NOMO-1 treated with DMSO at 0.1 percent for 48 hours (cell line): ENCODE measurements around the gene HBE1.
"Not testable (repeated sequence)": the region's sequence is repeated elsewhere in the genome, so short reads cannot be mapped to it uniquely, and the experiment has no call there.

Source experiments
- DNase-seq: peaks from one replicate; lab custom pipeline; 2025; ENCODE audit not compliant: unreplicated experiment; lab: John Stamatoyannopoulos, UW

The HBE1 gene

DNA sequence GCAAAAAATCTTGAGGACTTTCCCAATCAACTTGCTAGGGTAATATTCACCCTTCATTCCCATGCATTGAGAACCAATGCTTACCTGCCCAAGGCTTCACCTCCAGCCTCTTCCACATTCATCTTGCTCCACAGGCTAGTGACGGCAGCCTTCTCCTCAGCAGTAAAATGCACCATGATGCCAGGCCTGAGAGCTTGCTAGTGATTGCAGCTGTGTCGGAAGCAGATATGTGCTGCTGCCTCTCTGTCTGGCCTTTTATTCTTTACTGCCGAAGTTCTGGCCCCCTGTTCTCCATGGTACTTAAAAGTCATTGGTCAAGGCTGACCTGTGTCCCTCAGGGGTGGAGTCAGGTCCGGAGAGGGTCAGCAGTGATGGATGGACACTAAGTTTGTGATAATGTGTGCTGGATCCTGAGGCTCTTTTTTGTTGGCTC, at the start of gene HBE1:
HBE1 (minus strand) TSS at position 231 of the 433 bp plus-strand sequence; CDS start at position 176, 55 bp downstream.
- DNase-seq, result no peak

DNA sequence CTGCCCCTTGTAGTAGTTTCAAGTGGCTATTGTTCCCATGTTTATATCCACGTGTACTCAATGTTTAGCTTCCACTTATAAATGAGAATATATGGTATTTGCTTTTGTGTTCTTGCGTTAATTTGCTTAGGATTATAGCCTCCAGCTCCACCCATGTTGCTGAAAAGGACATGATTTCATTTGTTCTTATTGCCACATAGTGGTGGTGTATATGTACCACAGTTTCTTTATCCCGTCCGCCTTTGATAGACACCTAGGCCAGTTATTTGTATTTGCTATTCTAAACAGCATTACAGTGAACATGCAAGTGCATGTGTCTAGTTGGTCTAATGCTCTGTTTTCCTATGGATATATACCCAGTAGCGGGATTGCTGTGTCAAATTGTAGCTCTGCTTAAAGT, 47.5 kb upstream of the HBE1 start:
- DNase-seq, result no peak

DNA sequence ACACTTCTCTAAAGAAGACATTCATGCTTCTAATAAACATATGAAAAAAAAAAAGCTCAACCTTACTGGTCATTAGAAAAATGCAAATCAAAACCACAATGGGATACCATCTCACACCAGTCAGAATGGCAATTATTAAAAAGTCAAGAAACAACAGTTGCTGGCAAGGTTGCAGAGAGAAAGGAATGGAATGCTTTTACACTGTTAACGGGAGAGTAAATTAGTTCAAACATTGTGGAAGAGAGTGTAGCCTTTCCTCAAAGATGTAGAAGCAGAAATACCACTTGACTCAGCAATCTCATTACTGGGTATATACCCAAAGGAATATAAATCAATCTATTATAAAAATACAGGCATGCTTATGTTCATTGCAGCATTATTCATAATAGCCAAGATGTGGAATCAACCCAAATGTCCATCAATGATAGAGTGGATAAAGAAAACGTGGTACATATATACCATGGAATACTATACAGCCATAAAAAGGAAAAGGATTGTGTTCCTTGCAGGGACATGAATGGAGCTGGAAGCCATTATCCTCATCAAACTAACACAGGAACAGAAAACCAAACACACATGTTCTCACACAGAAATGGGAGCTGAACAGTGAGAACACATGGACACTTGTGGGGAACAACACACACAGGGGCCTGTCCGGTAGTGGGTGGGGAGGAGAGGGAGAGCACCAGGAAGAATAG, 43.7 kb upstream of the HBE1 start:
- DNase-seq, result not testable (repeated sequence)

DNA sequence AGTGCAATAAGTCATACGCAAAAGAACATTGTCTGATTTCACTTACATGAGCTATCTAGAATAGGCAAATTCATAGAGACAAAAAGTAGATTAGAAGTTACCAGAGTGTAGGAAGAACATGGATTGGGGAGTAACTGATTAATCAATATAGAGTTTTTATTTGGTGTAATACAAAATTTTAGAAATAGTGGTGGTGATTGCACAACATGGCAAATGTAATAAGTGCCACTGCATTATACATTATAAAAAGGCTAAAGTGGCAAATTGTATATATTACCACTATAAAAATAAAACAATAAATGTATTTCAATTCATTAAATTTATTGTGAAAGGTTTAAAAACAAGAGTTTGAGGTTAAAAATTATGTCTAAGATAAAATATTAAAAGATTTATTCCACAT, 40.7 kb upstream of the HBE1 start:
- DNase-seq, result no peak

DNA sequence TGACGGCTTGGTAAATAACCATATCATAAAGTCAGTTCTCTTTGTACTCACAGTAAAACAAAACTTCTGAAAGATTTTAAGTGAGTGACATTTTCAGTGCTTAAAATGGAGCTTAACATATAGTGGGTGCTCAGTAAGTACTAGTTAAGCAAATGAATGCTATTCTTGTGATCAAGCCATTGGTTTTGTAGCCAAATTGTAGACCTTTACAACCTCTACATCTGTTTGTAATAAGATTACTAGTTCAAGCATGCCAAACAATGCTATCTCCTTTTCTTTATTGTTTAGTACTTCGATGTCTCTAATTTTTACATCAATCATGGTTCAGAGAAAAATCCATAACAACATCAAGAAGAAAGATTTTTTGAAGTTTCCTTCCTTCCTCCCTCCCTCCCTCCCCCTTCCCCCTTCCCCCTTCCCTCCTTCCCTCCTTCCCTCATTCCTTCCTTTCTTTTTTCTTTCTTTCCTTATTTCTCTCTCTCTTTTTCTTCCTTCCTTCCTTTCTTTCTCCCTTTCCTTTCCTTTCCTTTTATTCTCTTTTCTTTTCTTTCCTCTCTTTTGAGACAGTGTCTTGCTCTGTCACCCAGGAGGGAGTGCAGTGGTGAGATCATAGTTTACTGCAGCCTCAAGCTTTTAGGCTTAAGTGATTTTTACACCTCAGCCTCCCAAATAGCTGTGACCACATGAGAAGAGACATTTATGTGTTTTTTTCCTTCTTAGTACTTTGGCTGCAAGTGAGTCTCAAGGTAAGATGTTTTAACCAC, 37.7 kb upstream of the HBE1 start:
- no peak for DNase-seq

- DNase-seq, result no peak
Measured at GRCh38 chr11:5304046-5304445, 34.3 kb upstream of the HBE1 start.

DNA sequence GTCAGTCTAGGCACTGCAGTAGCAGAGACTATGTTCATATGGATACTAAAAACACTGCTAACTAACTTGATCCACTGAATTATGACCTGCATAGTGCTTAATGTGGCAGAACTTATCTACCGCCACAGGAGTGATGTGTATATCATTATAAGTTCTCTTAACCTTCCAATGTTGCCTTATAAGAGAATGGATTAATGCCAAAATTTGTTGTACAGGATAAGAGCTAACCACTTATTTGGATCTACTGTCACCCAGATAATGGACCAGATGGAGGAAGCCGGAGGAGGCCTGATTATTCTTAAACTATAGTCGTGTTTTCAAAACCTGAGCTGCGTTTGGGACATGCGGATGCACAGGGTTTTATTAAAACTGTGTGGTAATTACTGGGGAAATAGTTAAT, 33.9 kb upstream of the HBE1 start:
- DNase-seq, result no peak

DNA sequence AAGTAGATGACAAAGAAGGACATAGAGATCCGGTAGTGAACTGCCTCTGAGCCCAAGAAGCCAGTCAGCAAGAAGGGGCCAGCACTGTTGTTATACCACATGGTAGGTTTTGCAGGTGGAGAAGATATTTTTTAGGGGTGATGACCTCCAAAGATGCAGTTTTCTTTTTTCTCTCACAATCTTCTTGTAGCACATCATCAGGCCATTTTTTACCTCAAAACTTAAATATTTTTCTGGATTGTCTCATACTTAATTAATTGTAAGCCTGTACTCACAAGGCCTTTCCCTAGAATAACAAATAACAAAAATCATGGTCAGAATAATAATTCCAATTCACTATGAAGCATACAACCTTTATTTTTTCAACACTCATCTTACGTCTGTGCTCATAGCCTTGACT, 32.1 kb upstream of the HBE1 start, which contains the start of gene OR51B4:
OR51B4 (minus strand) TSS at position 101 of the 400 bp plus-strand sequence; CDS start at position 101, 0 bp downstream.
- no peak for DNase-seq

- no peak for DNase-seq
Measured at GRCh38 chr11:5300251-5300650, 30.5 kb upstream of the HBE1 start.

GRCh38 chr11:5298451-5298850, 28.7 kb upstream of the HBE1 start:
- no peak for DNase-seq

GRCh38 chr11:5297721-5298323, 28.1 kb upstream of the HBE1 start:
- DNase-seq, result no peak

DNA sequence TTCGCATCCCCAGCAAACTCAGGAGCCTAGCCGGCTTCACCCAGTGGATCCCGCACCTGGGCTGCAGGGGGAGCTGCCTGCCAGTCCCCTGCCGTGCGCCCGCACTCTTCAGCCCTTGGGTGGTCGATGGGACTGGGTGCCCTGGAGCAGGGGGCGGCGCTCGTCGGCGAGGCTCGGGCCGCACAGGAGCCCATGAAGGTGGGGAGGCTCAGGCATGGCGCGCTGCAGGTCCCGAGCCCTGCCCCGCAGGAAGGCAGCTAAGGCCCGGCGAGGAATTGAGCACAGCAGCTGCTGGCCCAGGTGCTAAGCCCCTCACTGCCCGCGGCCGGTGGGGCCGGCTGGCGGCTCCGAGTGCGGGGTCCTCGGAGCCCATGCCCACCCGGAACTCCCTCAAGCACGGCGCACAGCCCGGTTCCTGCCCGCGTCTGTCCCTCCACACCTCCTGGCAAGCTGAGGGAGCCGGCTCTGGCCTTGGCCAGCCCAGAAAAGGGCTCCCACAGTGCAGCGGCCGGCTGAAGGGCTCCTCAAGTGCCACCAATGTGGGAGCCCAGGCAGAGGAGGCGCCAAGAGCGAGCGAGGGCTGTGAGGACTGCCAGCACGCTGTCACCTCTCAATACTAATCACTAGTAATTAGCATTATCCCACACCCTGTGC, 24.7 kb upstream of the HBE1 start:
- DNase-seq, result not testable (repeated sequence)

GRCh38 chr11:5293028-5293427, 23.3 kb upstream of the HBE1 start:
- DNase-seq, result no peak

- DNase-seq, result peak; percentile 1
Measured at GRCh38 chr11:5291207-5291838, 21.6 kb upstream of the HBE1 start.

DNA sequence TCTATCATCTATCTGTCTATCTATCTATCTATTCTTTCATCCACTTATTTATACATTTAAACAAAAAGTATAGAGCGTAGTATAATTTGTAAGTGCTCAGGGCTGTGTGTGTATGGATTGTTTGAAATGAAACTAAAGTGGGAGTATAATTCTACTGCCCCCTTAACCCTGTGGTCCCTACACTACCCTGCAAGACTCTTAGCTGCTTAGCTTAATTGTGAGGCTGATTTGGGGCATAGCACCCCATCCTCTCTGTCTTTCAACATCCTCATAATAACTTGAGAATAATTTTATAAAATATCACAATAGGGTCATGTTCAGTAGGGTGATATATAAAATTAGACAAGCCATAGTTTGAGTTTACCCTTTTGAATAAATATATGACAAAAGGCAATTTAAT, 20.4 kb upstream of the HBE1 start:
- DNase-seq, result no peak

- no peak for DNase-seq
Measured at GRCh38 chr11:5289696-5290095, 20.0 kb upstream of the HBE1 start.

DNA sequence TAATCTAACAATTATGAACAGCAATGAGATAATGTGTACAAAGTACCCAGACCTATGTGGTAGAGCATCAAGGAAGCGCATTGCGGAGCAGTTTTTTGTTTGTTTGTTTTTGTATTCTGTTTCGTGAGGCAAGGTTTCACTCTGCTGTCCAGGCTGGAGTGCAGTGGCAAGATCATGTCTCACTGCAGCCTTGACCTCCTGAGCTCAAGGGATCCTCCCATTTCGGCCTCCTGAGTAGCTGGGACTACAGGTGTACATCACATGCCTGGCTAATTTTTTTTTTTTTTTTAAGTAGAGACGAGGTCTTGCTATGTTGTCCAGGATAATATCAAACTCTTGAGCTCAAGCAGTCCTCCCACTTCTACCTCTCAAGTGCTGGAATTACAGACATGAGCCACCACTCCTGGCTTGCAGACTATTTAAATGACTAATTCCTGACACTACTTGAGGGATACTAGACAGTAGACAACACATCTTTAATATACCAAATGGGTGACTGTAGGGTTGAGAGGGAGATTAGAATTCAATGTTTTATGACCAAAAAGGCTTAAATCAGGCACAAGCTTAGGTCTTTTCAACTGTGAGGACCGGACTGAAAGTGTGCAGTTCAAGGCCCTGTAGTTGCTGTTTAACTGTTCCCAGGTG, 19.3 kb upstream of the HBE1 start:
- no peak for DNase-seq

- DNase-seq, result no peak
Measured at GRCh38 chr11:5288108-5288905, 18.6 kb upstream of the HBE1 start.

DNA sequence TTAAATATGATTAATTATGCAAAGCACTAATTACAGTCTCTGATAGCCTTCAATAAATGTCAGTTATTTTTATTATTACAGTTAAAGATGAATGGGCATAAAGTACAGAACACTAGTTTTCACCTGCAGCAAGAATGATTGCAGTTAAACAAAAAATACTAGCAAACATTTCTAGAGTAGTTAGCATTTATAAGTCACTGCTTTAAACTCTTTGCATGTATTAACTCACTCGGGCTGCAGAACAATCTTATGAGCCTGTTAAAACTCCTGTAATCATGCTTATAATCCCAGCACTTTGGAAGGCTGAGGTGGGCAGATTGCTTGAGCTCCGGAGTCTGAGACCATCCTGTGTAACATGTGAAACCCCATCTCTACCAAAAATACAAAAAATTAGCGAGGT, 17.2 kb upstream of the HBE1 start:
- no peak for DNase-seq

DNA sequence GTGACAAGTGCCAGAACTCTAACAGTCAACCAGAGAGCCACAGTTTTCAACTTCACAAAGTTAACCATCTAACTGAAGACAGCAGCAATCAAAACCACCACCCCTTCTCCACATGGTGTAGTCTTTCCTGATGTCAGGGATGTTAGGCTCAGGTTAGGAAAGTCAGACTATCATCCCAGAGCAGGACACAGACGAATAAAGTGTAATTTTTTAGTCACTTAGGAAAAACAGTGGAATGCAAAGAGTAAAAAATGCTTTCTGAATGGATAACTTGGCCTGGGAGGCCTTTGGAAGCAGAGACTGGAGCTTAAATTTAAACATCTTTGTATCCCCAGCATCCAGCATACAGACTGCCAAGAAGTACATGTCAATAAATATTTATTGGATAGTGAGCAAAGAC, 16.6 kb upstream of the HBE1 start:
- no peak for DNase-seq
